Keratinocyte (primary cell): ENCODE data around the gene HSD17B2. TPM values are rescaled to one million over a fixed set of nuclear protein-coding genes. Genes with fewer than 3 reads are reported as not detected.

Experiments
- DNase-seq: peaks from one replicate; pipeline ENCODE4 v3.0.0-alpha.2; 2011; ENCODE audit warnings: low read depth, missing footprints, low spot score
- FAIRE-seq: peaks from 2 replicates; lab custom pipeline; 2011; peaks lifted over from hg19 to GRCh38; lab: Jason Lieb, UNC
- H2AFZ ChIP-seq: 2 replicates; pipeline ENCODE4 v1.6.0; 2012; ENCODE audit warnings: low read length, control low read depth, inconsistent platforms; ENCODE audit not compliant: control insufficient read depth
- H3K27ac ChIP-seq: 2 replicates; pipeline ENCODE4 v1.5.1; 2011; ENCODE audit warnings: low read length; ENCODE audit not compliant: control insufficient read depth, insufficient read depth
- H3K27me3 ChIP-seq: 3 replicates; pipeline ENCODE4 v1.6.0; 2011; ENCODE audit warnings: low read length; ENCODE audit not compliant: control insufficient read depth, insufficient read depth; ENCODE audit errors: extremely low read depth
- H3K36me3 ChIP-seq, 2 experiments: 2 replicates in 1 of 2; 3 replicates in 1 of 2; pipeline ENCODE4 v1.5.1; 2011; ENCODE audit warnings: low read length in 2 of 2, mild to moderate bottlenecking in 1 of 2; ENCODE audit not compliant: control insufficient read depth in 2 of 2, insufficient read depth in 2 of 2; ENCODE audit errors: extremely low read depth in 1 of 2
- H3K4me1 ChIP-seq: 3 replicates; pipeline ENCODE4 v1.5.1; 2011; ENCODE audit warnings: low read length; ENCODE audit not compliant: control insufficient read depth, insufficient read depth; ENCODE audit errors: extremely low read depth
- H3K4me2 ChIP-seq: 3 replicates; pipeline ENCODE4 v1.6.0; 2011; ENCODE audit warnings: low read depth, low read length; ENCODE audit not compliant: control insufficient read depth, insufficient read depth; ENCODE audit errors: extremely low read depth
- H3K4me3 ChIP-seq, 3 experiments: fragments of 200-600 bp in 1 of 3; sonication (generic) in 1 of 3; 2 replicates in 2 of 3; 3 replicates in 1 of 3; pipeline ENCODE4 v1.5.1; 2011 to 2016; ENCODE audit warnings: low read length in 3 of 3, mild to moderate bottlenecking in 3 of 3, control low read depth in 2 of 3, inconsistent platforms in 1 of 3, low read depth in 1 of 3, mixed read lengths in 1 of 3, mixed run types in 1 of 3, moderate library complexity in 1 of 3; ENCODE audit not compliant: control insufficient read depth in 2 of 3, insufficient read depth in 2 of 3; ENCODE audit errors: extremely low read depth in 1 of 3
- H3K79me2 ChIP-seq: 2 replicates; pipeline ENCODE4 v1.6.0; 2012; ENCODE audit warnings: low read length; ENCODE audit not compliant: control insufficient read depth, insufficient read depth
- H3K9ac ChIP-seq: 3 replicates; pipeline ENCODE4 v1.6.0; 2011; ENCODE audit warnings: low read length; ENCODE audit not compliant: control insufficient read depth, insufficient read depth; ENCODE audit errors: extremely low read depth
- H3K9me1 ChIP-seq: 3 replicates; pipeline ENCODE4 v1.6.0; 2011; ENCODE audit warnings: low read length; ENCODE audit not compliant: control insufficient read depth, insufficient read depth; ENCODE audit errors: extremely low read depth
- H3K9me3 ChIP-seq: 2 replicates; pipeline ENCODE4 v1.5.1; 2012; ENCODE audit warnings: low read depth, low read length; ENCODE audit not compliant: control insufficient read depth
- H4K20me1 ChIP-seq: 3 replicates; pipeline ENCODE4 v1.6.0; 2011; ENCODE audit warnings: low read length; ENCODE audit not compliant: control insufficient read depth, insufficient read depth; ENCODE audit errors: extremely low read depth
- EZH2 ChIP-seq: IDR thresholded peaks from one replicate; pipeline ENCODE4 v1.6.1; 2012; ENCODE audit warnings: inconsistent platforms, mild to moderate bottlenecking, low read length, moderate library complexity
- dilution Hi-C: fragments of 300-500 bp; cut with MboI; formaldehyde crosslinking; loops from one replicate; pipeline ENCODE4 v1.7.0; 2020; ENCODE audit warnings: low sequenced_read_pairs; ENCODE audit not compliant: extremely low pct_ligation_motif_present
- polyA plus RNA-seq, 5 experiments: library from polyadenylated mRNA; depleted of rRNA in 3 of 5; stranded (reverse) in 3 of 5; stranded (forward) in 1 of 5; unstranded in 1 of 5; fragments of >200 nt; gene quantifications; 1 replicate in 1 of 5; 2 replicates in 3 of 5; 3 replicates in 1 of 5; pipeline versions ENCODE4 v1.2.1 to v1.2.3, GENCODE V29; 2011 to 2012; ENCODE audit warnings: missing spikeins in 2 of 5, low read depth in 1 of 5, low replicate concordance in 1 of 5
- TF ChIP-seq, protein P1 (sequence below), 3 experiments: IDR thresholded peaks in 1 of 3; conservative IDR thresholded peaks in 1 of 3; optimal IDR thresholded peaks in 1 of 3; 2 replicates in 2 of 3; 3 replicates in 1 of 3; pipeline versions ENCODE3 to v1.5.1; 2011; ENCODE audit warnings: low read length in 3 of 3, mild to moderate bottlenecking in 3 of 3, moderate library complexity in 2 of 3, control low read depth in 1 of 3, inconsistent platforms in 1 of 3; ENCODE audit not compliant: insufficient read depth in 2 of 3; ENCODE audit errors: extremely low read depth in 1 of 3

The HSD17B2 gene
- polyA plus RNA-seq, 1 donor (not counting 4 experiments of a cell fraction or from before 2014, with no cell fraction given) = 3.1 TPM

- FAIRE-seq = peak; percentile 76
- H2AFZ ChIP-seq = peak overlapping the region; percentile 8
Measured at GRCh38 chr16:82031116-82032084, 3.7 kb upstream of the HSD17B2 start.

GRCh38 chr16:82033006-82033405 lies 2.0 kb upstream of the HSD17B2 start:
- peak overlapping the region; percentile 17 for H3K27ac ChIP-seq
- peaks cover 41% of the 10 kb centered on the region for H3K4me1 ChIP-seq
- no peak overlapping the region for H3K9ac ChIP-seq
- FAIRE-seq (no peak), DNase-seq (no peak)
- TF ChIP-seq EZH2 = no peak
- TF ChIP-seq, protein P1, sequence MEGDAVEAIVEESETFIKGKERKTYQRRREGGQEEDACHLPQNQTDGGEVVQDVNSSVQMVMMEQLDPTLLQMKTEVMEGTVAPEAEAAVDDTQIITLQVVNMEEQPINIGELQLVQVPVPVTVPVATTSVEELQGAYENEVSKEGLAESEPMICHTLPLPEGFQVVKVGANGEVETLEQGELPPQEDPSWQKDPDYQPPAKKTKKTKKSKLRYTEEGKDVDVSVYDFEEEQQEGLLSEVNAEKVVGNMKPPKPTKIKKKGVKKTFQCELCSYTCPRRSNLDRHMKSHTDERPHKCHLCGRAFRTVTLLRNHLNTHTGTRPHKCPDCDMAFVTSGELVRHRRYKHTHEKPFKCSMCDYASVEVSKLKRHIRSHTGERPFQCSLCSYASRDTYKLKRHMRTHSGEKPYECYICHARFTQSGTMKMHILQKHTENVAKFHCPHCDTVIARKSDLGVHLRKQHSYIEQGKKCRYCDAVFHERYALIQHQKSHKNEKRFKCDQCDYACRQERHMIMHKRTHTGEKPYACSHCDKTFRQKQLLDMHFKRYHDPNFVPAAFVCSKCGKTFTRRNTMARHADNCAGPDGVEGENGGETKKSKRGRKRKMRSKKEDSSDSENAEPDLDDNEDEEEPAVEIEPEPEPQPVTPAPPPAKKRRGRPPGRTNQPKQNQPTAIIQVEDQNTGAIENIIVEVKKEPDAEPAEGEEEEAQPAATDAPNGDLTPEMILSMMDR (optimal IDR thresholded peaks at IDR 0.05 in 1 of 3, IDR thresholded peaks at IDR 0.05 in 1 of 3, conservative IDR thresholded peaks at IDR 0.05 in 1 of 3; ENCODE audit: extremely low read depth in 1 of 3, insufficient read depth in 2 of 3, low read length in 3 of 3) = no peak
- H2AFZ ChIP-seq = peak overlapping the region; percentile 41
- no peaks in the 10 kb centered on the region for H3K9me1 ChIP-seq
- no peaks in the 10 kb centered on the region for H3K9me3 ChIP-seq
- H3K27me3 ChIP-seq = no peaks in the 10 kb centered on the region
- no peak overlapping the region for H3K4me3 ChIP-seq
- H4K20me1 ChIP-seq = no peaks in the 10 kb centered on the region
- no peaks in the 10 kb centered on the region for H3K36me3 ChIP-seq
- no peaks in the 10 kb centered on the region for H3K79me2 ChIP-seq
- dilution Hi-C loops = no loop called here
- H3K4me2 ChIP-seq = no peak overlapping the region

More at GRCh38 chr16:82031116-82032084, 3.7 kb upstream of the HSD17B2 start:
- DNase-seq = no peak
- H3K27me3 ChIP-seq = no peaks in the 10 kb centered on the region
- H3K4me1 ChIP-seq = peaks cover 54% of the 10 kb centered on the region
- no peaks in the 10 kb centered on the region for H3K9me3 ChIP-seq
- no peaks in the 10 kb centered on the region for H3K79me2 ChIP-seq
- no peak for TF ChIP-seq EZH2
- TF ChIP-seq, protein P1 (optimal IDR thresholded peaks at IDR 0.05 in 1 of 3, IDR thresholded peaks at IDR 0.05 in 1 of 3, conservative IDR thresholded peaks at IDR 0.05 in 1 of 3; ENCODE audit: extremely low read depth in 1 of 3, insufficient read depth in 2 of 3, low read length in 3 of 3) = peak; percentile 62 to 77 (median 73)
- no peak overlapping the region for H3K9ac ChIP-seq
- H3K9me1 ChIP-seq = no peaks in the 10 kb centered on the region
- no peak overlapping the region for H3K4me3 ChIP-seq
- H3K4me2 ChIP-seq = no peak overlapping the region
- no peak overlapping the region for H3K27ac ChIP-seq
- H3K36me3 ChIP-seq = no peaks in the 10 kb centered on the region
- H4K20me1 ChIP-seq = no peaks in the 10 kb centered on the region
- dilution Hi-C loops = no loop called here
